SK-N-SH treated with all-trans-retinoic acid at 6 μM for 48 hours (cell line): ENCODE data around the gene ALDH1A2.

Source experiments
- ATAC-seq: fragments of 200-7000 bp; cut with Tn5 transposase; 3 replicates; pipeline ENCODE4 v1.9.1; 2020; ENCODE audit warnings: mild to moderate bottlenecking, moderate library complexity
- ARNTL ChIP-seq: fragments of 450-650 bp; formaldehyde crosslinking; IDR thresholded peaks from 2 replicates; pipeline ENCODE4 v1.5.0; 2020; ENCODE audit warnings: low read depth, mild to moderate bottlenecking, moderate library complexity, borderline replicate concordance
- BACH2 ChIP-seq: fragments of 250-450 bp; sonication (Bioruptor Pico); IDR thresholded peaks from 2 replicates; pipeline ENCODE4 v1.9.0; 2021; ENCODE audit warnings: mild to moderate bottlenecking, borderline replicate concordance
- CREB5 ChIP-seq: fragments of 250-450 bp; sonication (Bioruptor Pico); IDR thresholded peaks from 2 replicates; pipeline ENCODE4 v1.5.1; 2020; ENCODE audit warnings: low read depth, mild to moderate bottlenecking, moderate library complexity
- CSDC2 ChIP-seq: fragments of 250-450 bp; sonication (Bioruptor Pico); IDR thresholded peaks from 2 replicates; pipeline ENCODE4 v1.5.0; 2020; ENCODE audit warnings: mild to moderate bottlenecking, moderate library complexity
- CSRNP3 ChIP-seq: fragments of 250-450 bp; sonication (Bioruptor Pico); IDR thresholded peaks from 2 replicates; pipeline ENCODE4 v1.5.1; 2021; ENCODE audit warnings: mild to moderate bottlenecking, moderate library complexity
- GLIS3 ChIP-seq: fragments of 250-450 bp; sonication (Bioruptor Pico); IDR thresholded peaks from 2 replicates; pipeline ENCODE4 v1.5.0; 2020; ENCODE audit warnings: mild to moderate bottlenecking, moderate library complexity
- ISL1 ChIP-seq: fragments of 250-450 bp; sonication (Bioruptor Pico); IDR thresholded peaks from 2 replicates; pipeline ENCODE4 v2.1.2; 2022; ENCODE audit warnings: mild to moderate bottlenecking, moderate library complexity
- OSR1 ChIP-seq: fragments of 250-450 bp; sonication (Bioruptor Pico); IDR thresholded peaks from 2 replicates; pipeline ENCODE4 v1.8.0; 2022; ENCODE audit warnings: moderate library complexity, mild to moderate bottlenecking, inconsistent platforms
- POU6F1 ChIP-seq: fragments of 250-450 bp; sonication (Bioruptor Pico); IDR thresholded peaks from 2 replicates; pipeline ENCODE4 v1.8.0; 2021; ENCODE audit warnings: low read depth, mild to moderate bottlenecking, moderate library complexity, borderline replicate concordance
- SNAI2 ChIP-seq: fragments of 250-450 bp; sonication (Bioruptor Pico); IDR thresholded peaks from 2 replicates; pipeline ENCODE4 v1.5.0; 2020; ENCODE audit warnings: mild to moderate bottlenecking, moderate library complexity
- TCF4 ChIP-seq: fragments of 250-450 bp; sonication (Bioruptor Pico); IDR thresholded peaks from 2 replicates; pipeline ENCODE4 v1.8.0; 2021; ENCODE audit warnings: mild to moderate bottlenecking, moderate library complexity, borderline replicate concordance
- TOX ChIP-seq: fragments of 250-450 bp; sonication (Bioruptor Pico); IDR thresholded peaks from 2 replicates; pipeline ENCODE4 v1.8.0; 2021; ENCODE audit warnings: mild to moderate bottlenecking, moderate library complexity, borderline replicate concordance
- TSHZ2 ChIP-seq: fragments of 250-450 bp; sonication (Bioruptor Pico); IDR thresholded peaks from 2 replicates; pipeline ENCODE4 v1.5.0; 2020; ENCODE audit warnings: mild to moderate bottlenecking, moderate library complexity
- ZC3H10 ChIP-seq: fragments of 250-450 bp; sonication (Bioruptor Pico); IDR thresholded peaks from 2 replicates; pipeline ENCODE4 v1.5.1; 2021; ENCODE audit warnings: mild to moderate bottlenecking, moderate library complexity
- ZFP3 ChIP-seq: fragments of 250-450 bp; sonication (Bioruptor Pico); IDR thresholded peaks from 2 replicates; pipeline ENCODE4 v1.5.0; 2020; ENCODE audit warnings: mild to moderate bottlenecking, moderate library complexity
- ZNF565 ChIP-seq: fragments of 450-650 bp; formaldehyde crosslinking; conservative IDR thresholded peaks from 2 replicates; pipeline ENCODE4 v1.5.0; 2020; ENCODE audit warnings: low read depth, mild to moderate bottlenecking, moderate library complexity
- ZNF70 ChIP-seq: fragments of 450-650 bp; formaldehyde crosslinking; IDR thresholded peaks from 2 replicates; pipeline ENCODE4 v1.5.0; 2020; ENCODE audit warnings: mild to moderate bottlenecking, moderate library complexity
- ZNF8 ChIP-seq: fragments of 450-650 bp; formaldehyde crosslinking; IDR thresholded peaks from 2 replicates; pipeline ENCODE4 v1.5.0; 2020; ENCODE audit warnings: mild to moderate bottlenecking, moderate library complexity

Gene ALDH1A2

GRCh38 chr15:58074452-58074851, 8.9 kb upstream of the ALDH1A2 start (continued):
- TF ChIP-seq TCF4 (CRISPR knock-in tag) = no peak
- TF ChIP-seq ARNTL (CRISPR knock-in tag) = no peak
- TF ChIP-seq ZNF8 (CRISPR knock-in tag) = no peak
- no peak for TF ChIP-seq GLIS3

- TF ChIP-seq ZNF565 (CRISPR knock-in tag) = no peak
- TF ChIP-seq CSDC2 = no peak
- TF ChIP-seq TOX = no peak
- TF ChIP-seq ZNF8 (CRISPR knock-in tag) = no peak
- TF ChIP-seq POU6F1 (CRISPR knock-in tag) = no peak
- TF ChIP-seq TCF4 (CRISPR knock-in tag) = no peak
- TF ChIP-seq ZNF70 (CRISPR knock-in tag) = no peak
- TF ChIP-seq CREB5 (CRISPR knock-in tag) = no peak
- ATAC-seq = peak; percentile 45; the same call in 1 of the 3 replicates
Measured at GRCh38 chr15:58070801-58071418, 5.4 kb upstream of the ALDH1A2 start.

- TF ChIP-seq BACH2 (CRISPR knock-in tag) (no peak), SNAI2 (CRISPR knock-in tag) (no peak), TSHZ2 (no peak), ISL1 (CRISPR knock-in tag) (no peak), ARNTL (CRISPR knock-in tag) (no peak), OSR1 (no peak)
- TF ChIP-seq, all 23 proteins: peak for 0
- no peak for ATAC-seq
Measured at GRCh38 chr15:58069008-58069407, 3.5 kb upstream of the ALDH1A2 start.

- ATAC-seq = peak; percentile 99
- TF ChIP-seq ZNF8 (CRISPR knock-in tag) (no peak), OSR1 (no peak), CREB5 (CRISPR knock-in tag) (no peak), CSRNP3 (CRISPR knock-in tag) (no peak), POU6F1 (CRISPR knock-in tag) (no peak), ZC3H10 (CRISPR knock-in tag) (no peak), ZFP3 (CRISPR knock-in tag) (no peak)
Measured at GRCh38 chr15:58066042-58066867, 744 bp upstream of the ALDH1A2 start.
